C4-2B (cell line): ENCODE measurements around the gene SCAMP3.
"Not testable (repeated sequence)": the region's sequence is repeated elsewhere in the genome, so short reads cannot be mapped to it uniquely, and the experiment has no call there.

ENCODE experiments used
- H3K27ac ChIP-seq: fragments of 450-650 bp; 2 replicates; pipeline ENCODE4 v1.5.1; 2017
- ZFX ChIP-seq: fragments of 450-650 bp; IDR thresholded peaks from 2 replicates; pipeline ENCODE4 v1.6.1; 2017
- TF ChIP-seq, protein P1 (sequence below): fragments of 450-650 bp; conservative IDR thresholded peaks from 2 replicates; pipeline ENCODE4 v1.5.1; 2017; ENCODE audit warnings: mild to moderate bottlenecking

The SCAMP3 gene

DNA sequence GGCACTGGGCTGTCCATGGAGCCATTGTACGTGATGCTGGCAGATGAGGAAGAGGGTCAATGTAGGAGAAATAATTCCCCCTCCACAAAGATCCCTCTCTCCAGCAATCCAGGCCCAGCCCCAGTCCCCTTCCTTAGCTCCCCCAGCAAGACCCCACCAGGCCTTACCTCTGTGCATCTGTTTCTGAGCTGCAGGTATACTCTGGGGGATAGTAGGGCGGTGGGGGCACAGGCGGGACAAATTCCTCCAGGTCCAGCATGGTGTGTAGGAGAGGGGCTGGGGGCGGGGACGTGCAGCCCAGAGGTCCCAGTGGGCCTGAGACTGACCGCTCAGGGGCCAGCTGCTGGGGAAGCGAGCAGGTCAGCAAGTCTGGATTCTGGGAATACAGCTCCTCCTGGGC, 10.6 kb downstream of the SCAMP3 start:
- TF ChIP-seq, protein P1, sequence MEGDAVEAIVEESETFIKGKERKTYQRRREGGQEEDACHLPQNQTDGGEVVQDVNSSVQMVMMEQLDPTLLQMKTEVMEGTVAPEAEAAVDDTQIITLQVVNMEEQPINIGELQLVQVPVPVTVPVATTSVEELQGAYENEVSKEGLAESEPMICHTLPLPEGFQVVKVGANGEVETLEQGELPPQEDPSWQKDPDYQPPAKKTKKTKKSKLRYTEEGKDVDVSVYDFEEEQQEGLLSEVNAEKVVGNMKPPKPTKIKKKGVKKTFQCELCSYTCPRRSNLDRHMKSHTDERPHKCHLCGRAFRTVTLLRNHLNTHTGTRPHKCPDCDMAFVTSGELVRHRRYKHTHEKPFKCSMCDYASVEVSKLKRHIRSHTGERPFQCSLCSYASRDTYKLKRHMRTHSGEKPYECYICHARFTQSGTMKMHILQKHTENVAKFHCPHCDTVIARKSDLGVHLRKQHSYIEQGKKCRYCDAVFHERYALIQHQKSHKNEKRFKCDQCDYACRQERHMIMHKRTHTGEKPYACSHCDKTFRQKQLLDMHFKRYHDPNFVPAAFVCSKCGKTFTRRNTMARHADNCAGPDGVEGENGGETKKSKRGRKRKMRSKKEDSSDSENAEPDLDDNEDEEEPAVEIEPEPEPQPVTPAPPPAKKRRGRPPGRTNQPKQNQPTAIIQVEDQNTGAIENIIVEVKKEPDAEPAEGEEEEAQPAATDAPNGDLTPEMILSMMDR: no peak
- TF ChIP-seq ZFX: no peak
- no peak overlapping the region for H3K27ac ChIP-seq

DNA sequence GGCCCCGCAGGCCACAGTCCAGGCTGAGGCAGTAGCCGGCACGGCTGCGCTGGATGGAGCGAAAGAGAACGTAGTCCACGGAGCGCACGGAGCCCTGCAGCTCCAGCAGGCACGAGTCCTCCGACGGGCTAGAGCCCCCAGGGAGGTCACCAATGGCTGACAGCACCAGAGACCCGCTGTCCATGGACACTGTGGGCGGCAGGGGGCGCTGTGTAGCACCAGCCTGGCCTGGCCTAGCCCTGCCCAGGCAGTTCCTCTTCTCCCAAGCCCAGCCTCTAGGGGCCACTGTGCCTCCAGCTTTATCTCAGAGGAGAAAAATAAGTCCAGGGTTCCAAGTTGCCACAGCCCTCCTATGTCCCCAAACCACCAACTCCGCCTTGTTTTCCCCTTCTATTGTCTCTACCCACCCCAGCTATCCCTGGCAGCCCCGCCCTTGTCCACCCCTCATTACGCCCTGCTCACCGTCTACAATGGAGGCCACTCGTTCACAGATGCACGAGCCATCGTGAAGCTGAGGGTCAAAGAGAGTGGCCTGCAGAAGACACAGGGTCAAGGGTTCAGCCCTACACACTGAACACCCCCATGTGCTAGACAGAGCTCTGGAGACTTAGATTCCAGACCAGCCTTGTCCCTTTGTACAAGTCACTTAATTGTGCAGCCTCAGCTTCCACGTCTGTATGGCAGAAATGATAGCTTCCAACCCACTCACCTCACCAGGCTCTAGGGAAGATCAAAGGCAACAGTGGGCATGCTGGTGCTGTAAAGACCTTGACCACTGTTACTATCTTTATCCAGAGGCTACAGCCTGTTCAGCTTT, 11.3 kb downstream of the SCAMP3 start:
- no peak for TF ChIP-seq ZFX
- TF ChIP-seq, protein P1: peak; percentile 100
- no peak overlapping the region for H3K27ac ChIP-seq

DNA sequence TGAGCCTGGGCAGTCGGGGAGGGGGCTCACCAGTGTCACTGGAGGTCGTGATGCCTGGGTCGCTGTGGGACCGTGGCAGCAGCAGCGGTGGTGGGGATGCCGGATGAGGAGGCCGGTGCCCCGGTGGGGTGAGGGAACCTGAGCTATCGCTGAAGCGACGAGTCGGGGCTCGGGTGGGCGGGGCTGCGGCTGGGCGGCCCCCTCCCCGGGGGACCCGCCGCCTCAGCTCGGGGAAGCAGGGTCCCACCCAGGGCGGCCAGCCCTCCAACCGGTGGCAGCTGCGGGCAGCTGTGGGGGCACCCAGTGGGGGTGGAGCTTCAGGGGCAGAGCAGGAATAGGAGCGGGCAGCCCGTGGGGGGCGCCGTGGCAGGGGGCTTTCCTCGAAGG, 11.9 kb downstream of the SCAMP3 start:
- no peak for TF ChIP-seq ZFX
- TF ChIP-seq, protein P1: 0 out of 2 replicates have a peak, but pooled peaks have one; percentile 79
- H3K27ac ChIP-seq: no peak overlapping the region

DNA sequence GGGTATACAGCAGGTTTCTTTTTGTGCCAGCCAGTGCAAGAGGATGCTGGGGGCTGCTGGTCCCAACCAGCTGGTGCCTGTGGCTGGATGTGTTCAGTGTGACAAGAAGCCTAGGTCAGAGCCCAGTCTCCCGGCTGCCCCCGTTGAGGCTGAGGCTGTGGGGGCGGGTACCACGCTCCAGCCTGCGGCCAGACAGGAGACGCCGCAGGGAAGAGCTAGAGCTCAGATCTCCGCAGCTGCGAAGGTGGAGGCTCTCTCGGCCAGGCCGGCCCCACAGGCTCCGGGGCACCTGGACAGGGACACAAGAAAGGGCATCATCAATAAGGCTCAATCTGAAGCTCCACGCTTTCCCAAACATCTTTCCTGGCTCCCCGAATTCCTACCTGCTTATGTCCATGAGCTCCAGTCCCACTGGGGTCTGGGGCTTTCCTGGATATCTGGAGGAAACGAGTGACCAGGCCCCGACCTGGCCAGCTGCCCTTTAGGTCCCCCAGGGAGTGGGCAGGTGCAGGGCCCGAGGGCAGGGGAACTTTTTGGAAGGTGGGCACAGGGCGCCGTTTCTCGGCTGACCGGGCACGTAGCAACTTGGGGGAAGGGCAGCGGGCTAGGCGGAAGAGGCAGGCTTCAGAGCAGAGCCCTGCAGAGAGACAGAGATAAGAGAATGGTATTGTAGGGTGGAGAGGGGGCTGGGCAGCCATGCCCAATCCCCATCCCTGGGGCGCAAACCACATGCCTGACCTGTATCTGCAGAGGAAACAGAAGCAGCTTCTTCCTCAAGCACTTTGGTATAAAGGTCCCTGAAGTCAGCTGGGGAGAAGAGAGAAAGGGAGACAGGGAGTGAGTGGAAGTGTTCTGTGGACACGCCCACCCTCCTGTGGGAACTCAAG, 14.2 kb downstream of the SCAMP3 start:
- TF ChIP-seq, protein P1: no peak
- no peak for TF ChIP-seq ZFX

DNA sequence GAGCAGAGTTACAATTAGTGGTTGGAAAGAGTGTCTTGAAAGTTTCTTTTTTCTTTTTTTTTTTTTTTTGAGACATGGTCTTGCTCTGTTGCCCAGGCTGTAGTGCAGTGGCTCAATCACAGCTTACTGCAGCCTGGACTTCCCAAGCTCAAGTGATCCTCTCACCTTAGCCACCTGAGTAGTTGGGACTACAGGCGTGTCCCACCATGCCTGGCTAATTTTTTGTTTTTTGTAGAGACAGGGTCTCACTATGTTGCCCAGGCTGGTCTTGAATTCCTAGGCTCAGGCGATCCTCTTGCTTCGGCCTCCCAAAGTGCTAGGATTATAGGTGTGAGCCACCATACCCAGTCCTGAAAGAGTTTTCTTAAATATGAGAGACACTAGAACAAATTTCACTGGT, 15.4 kb downstream of the SCAMP3 start:
- H3K27ac ChIP-seq: not testable (repeated sequence)

More for the DNA sequence above, 14.2 kb downstream of the SCAMP3 start:
- no peak overlapping the region for H3K27ac ChIP-seq

DNA sequence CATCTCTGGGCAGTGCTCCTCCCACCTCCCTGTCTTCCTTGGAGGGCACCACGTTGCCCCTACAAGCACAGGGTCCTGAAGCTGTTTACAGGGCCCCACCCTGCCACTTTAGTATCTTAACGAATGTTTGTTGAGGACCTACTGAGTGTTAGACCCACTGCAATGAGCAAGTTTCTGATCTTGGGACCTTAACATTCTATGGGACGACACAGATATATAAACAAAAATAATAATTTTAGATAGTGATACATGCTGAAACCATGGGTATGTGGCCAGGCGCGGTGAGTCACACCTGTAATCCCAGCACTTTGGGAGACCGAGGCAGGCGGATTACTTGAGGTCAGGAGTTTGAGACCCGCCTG, 17.0 kb downstream of the SCAMP3 start:
- peak overlapping the region; percentile 67 for H3K27ac ChIP-seq
- TF ChIP-seq, protein P1: no peak
- no peak for TF ChIP-seq ZFX

DNA sequence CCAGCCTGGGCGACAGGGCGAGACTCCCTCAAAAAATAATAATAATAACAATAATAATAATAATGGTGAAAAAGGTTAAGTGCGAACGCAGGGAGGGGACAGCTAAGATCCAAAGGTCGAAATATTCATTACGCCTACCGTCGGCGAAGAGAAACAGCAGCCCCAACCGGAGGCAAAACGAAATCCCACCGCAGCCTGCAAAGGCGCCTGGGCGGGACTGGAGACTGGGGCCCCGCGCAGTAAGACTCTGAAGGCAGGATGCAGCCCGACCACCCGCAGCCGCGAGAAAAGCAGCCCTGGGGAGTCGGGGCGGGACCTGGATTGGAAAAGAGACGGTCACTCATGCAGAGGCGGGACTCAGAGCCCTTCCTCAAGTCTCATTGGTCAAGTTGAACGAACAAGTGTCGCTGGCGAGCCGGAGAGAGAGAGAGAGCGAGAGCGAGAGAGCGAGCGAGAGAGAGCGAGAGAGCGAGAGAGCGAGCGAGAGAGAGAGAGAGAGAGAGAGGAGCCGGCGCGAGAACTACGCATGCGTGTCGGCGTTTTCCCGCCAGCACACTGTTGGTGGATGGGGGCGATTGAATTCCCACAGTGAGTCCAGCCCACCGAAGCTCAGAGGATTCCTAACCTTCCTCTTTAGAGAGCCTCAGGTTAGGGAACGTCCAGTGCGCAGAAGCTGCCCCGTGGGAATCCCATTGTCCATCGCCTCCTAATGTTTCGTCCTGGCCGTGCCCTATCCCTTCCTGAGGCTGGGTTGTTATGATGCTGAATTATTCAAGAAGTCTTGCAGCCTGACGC, 17.6 kb downstream of the SCAMP3 start:
- peak overlapping the region; percentile 67 for H3K27ac ChIP-seq

More for the DNA sequence above, 17.6 kb downstream of the SCAMP3 start:
- TF ChIP-seq, protein P1: no peak
- no peak for TF ChIP-seq ZFX
